Neuronal stem cell (in vitro differentiated cells): ENCODE measurements around the gene LPIN1.

Source experiments
- DNase-seq: peaks from one replicate; pipeline ENCODE4 v3.0.0-alpha.2; 2013; ENCODE audit warnings: low spot score
- H2AFZ ChIP-seq: one replicate; pipeline ENCODE4 v1.6.1; 2013; ENCODE audit warnings: mild to moderate bottlenecking, low read length, inconsistent platforms
- H2AK5ac ChIP-seq: 2 replicates; pipeline ENCODE4 v1.6.1; 2013; ENCODE audit warnings: low read depth, mild to moderate bottlenecking, inconsistent platforms, low read length, moderate library complexity, mixed read lengths
- H2BK120ac ChIP-seq: 2 replicates; pipeline ENCODE4 v1.6.1; 2013; ENCODE audit warnings: low read depth, mild to moderate bottlenecking, inconsistent platforms, low read length, moderate library complexity, mixed read lengths
- H2BK12ac ChIP-seq: one replicate; pipeline ENCODE4 v1.6.1; 2013; ENCODE audit warnings: low read length, inconsistent platforms
- H2BK15ac ChIP-seq: 2 replicates; pipeline ENCODE4 v1.6.1; 2013; ENCODE audit warnings: mild to moderate bottlenecking, low read length, inconsistent platforms, mixed read lengths
- H2BK5ac ChIP-seq: one replicate; pipeline ENCODE4 v1.6.1; 2013; ENCODE audit warnings: inconsistent platforms, mild to moderate bottlenecking, low read length, moderate library complexity
- H3K14ac ChIP-seq: one replicate; pipeline ENCODE4 v1.6.1; 2013; ENCODE audit warnings: low read length, inconsistent platforms
- H3K18ac ChIP-seq: 2 replicates; pipeline ENCODE4 v1.6.1; 2013; ENCODE audit warnings: low read length, inconsistent platforms
- H3K23ac ChIP-seq: 2 replicates; pipeline ENCODE4 v1.6.1; 2013; ENCODE audit warnings: low read depth, mild to moderate bottlenecking, mixed read lengths, low read length, inconsistent platforms; ENCODE audit not compliant: poor library complexity
- H3K27ac ChIP-seq: replicated peaks from 3 replicates; pipeline ENCODE4 v1.5.1; 2013; ENCODE audit warnings: low read length, inconsistent platforms
- H3K27me3 ChIP-seq, 3 experiments: 2 replicates each; pipeline ENCODE4 v1.6.1; 2013; ENCODE audit warnings: low read length in 3 of 3, mild to moderate bottlenecking in 2 of 3, inconsistent platforms in 1 of 3, low read depth in 1 of 3, mixed read lengths in 1 of 3, moderate library complexity in 1 of 3; ENCODE audit not compliant: control insufficient read depth in 3 of 3, insufficient read depth in 3 of 3
- H3K36me3 ChIP-seq, 2 donors: replicated peaks in 1 of 2; 2 replicates each; pipeline ENCODE4 v1.6.1; 2013; ENCODE audit warnings: low read length in 2 of 2; ENCODE audit not compliant: control insufficient read depth in 2 of 2, insufficient read depth in 2 of 2
- H3K4ac ChIP-seq: 2 replicates; pipeline ENCODE4 v1.6.1; 2013; ENCODE audit warnings: inconsistent platforms, mild to moderate bottlenecking, low read length, moderate library complexity
- H3K4me1 ChIP-seq, 2 donors: 1 replicate in 1 of 2; 2 replicates in 1 of 2; pipeline ENCODE4 v1.6.1; 2013; ENCODE audit warnings: low read length in 2 of 2, low read depth in 1 of 2; ENCODE audit not compliant: control insufficient read depth in 2 of 2, insufficient read depth in 1 of 2
- H3K4me2 ChIP-seq: one replicate; pipeline ENCODE4 v1.6.1; 2013; ENCODE audit warnings: mild to moderate bottlenecking, low read length, inconsistent platforms; ENCODE audit not compliant: insufficient read depth, poor library complexity, severe bottlenecking
- H3K4me3 ChIP-seq, 2 donors: 2 replicates each; pipeline ENCODE4 v1.5.1; 2013; ENCODE audit warnings: low read length in 2 of 2, mild to moderate bottlenecking in 2 of 2, inconsistent platforms in 1 of 2, moderate library complexity in 1 of 2
- H3K79me1 ChIP-seq: one replicate; pipeline ENCODE4 v1.6.1; 2013; ENCODE audit warnings: low read depth, mild to moderate bottlenecking, inconsistent platforms, low read length, moderate library complexity
- H3K9ac ChIP-seq: one replicate; pipeline ENCODE4 v1.6.1; 2013; ENCODE audit warnings: mild to moderate bottlenecking, low read depth, low read length, inconsistent platforms; ENCODE audit not compliant: poor library complexity
- H3K9me3 ChIP-seq, 2 donors: replicated peaks in 1 of 2; 2 replicates each; pipeline versions ENCODE3 to v1.6.1; 2013; ENCODE audit warnings: low read length in 2 of 2, mild to moderate bottlenecking in 2 of 2, inconsistent platforms in 1 of 2, low read depth in 1 of 2, mixed read lengths in 1 of 2, moderate library complexity in 1 of 2; ENCODE audit not compliant: control insufficient read depth in 2 of 2, insufficient read depth in 1 of 2
- H4K8ac ChIP-seq: one replicate; pipeline ENCODE4 v1.6.1; 2013; ENCODE audit warnings: low read depth, mild to moderate bottlenecking, inconsistent platforms, low read length, moderate library complexity
- H4K91ac ChIP-seq: one replicate; pipeline ENCODE4 v1.6.1; 2013; ENCODE audit warnings: low read length, low read depth, mild to moderate bottlenecking, inconsistent platforms; ENCODE audit not compliant: poor library complexity
- WGBS, 2 donors: extraction: QIAGEN DNeasy Blood & Tissue Kit; methylation state at CpG; one replicate each; pipeline ENCODE4 v1.1.7; 2013; ENCODE audit warnings: missing lambda C conversion rate in 2 of 2, mixed read lengths in 1 of 2; ENCODE audit not compliant: insufficient read length in 2 of 2, insufficient replicate concordance in 1 of 2; ENCODE audit errors: extremely low coverage in 2 of 2; 5-methylcytosine and 5-hydroxymethylcytosine counted together

Gene LPIN1

GRCh38 chr2:11773747-11774525 is 27.5 kb downstream of the LPIN1 start:
- no peak overlapping the region for H3K14ac ChIP-seq
- H4K8ac ChIP-seq, result no peak overlapping the region
- H2BK120ac ChIP-seq, result no peak overlapping the region
- no peak overlapping the region for H2AFZ ChIP-seq
- no peak overlapping the region for H3K4me2 ChIP-seq
- H3K4ac ChIP-seq, result no peak overlapping the region
- no peak overlapping the region for H3K4me3 ChIP-seq
- no peak overlapping the region for H3K9ac ChIP-seq
- H3K27me3 ChIP-seq, result no peaks in the 10 kb centered on the region
- H3K9me3 ChIP-seq, result peaks cover 6 to 9% of the 10 kb centered on the region in 2 donors
- H2BK12ac ChIP-seq, result no peak overlapping the region
- H2BK15ac ChIP-seq, result no peak overlapping the region
- no peak overlapping the region for H3K23ac ChIP-seq
- H3K4me1 ChIP-seq, result peaks cover under 1 to 2% of the 10 kb centered on the region in 2 donors
- no peak overlapping the region for H2AK5ac ChIP-seq
- WGBS, 2 donors, result no CpG with 5 or more reads among the region's 7 CpGs
- peaks cover 26 to 84% of the 10 kb centered on the region in 2 donors for H3K36me3 ChIP-seq
- H3K27ac ChIP-seq, result no peak overlapping the region
- no peak overlapping the region for H2BK5ac ChIP-seq
- no peak overlapping the region for H4K91ac ChIP-seq
- no peaks in the 10 kb centered on the region for H3K79me1 ChIP-seq
- no peak overlapping the region for H3K18ac ChIP-seq
- DNase-seq, result no peak

DNA sequence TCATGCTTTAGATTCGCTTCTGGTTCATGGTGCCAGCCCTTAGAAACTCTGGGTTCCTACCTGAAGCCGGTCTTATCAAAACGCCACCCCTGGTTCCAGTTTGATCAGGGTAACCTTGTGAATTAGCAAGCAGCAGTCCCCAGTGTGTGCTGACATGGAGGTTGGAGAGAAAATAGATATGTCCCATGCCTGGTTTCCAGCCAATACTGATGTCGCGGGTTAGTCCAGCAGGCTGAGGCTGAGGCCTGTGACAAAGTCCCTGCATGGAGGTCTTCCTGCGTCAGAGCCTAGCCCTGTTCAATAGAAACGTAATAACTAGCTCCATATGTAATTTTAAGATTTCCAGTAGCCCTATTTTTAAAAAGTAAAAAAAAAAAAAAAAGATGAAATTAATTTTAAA is 28.2 kb downstream of the LPIN1 start:
- Histone ChIP-seq H3K4me2 (no peak overlapping the region), H3K79me1 (no peaks in the 10 kb centered on the region), H3K4ac (no peak overlapping the region), H2BK15ac (no peak overlapping the region), H4K8ac (no peak overlapping the region), H2AFZ (no peak overlapping the region), H3K4me3 (no peak overlapping the region), H3K9ac (no peak overlapping the region), H3K9me3 (peaks cover 6 to 9% of the 10 kb centered on the region in 2 donors), H2AK5ac (no peak overlapping the region), H2BK12ac (no peak overlapping the region), H4K91ac (no peak overlapping the region), H3K4me1 (peaks cover 2 to 3% of the 10 kb centered on the region in 2 donors), H3K14ac (no peak overlapping the region), H3K27me3 (no peaks in the 10 kb centered on the region), H2BK5ac (no peak overlapping the region), H2BK120ac (no peak overlapping the region), H3K27ac (no peak overlapping the region), H3K36me3 (peaks cover 25 to 81% of the 10 kb centered on the region in 2 donors), H3K18ac (no peak overlapping the region), H3K23ac (no peak overlapping the region)
- no CpG with 5 or more reads among the region's 7 CpGs for WGBS, 2 donors
- no peak for DNase-seq

- H3K4me1 ChIP-seq, result peaks cover 2 to 3% of the 10 kb centered on the region in 2 donors
- H2BK120ac ChIP-seq, result no peak overlapping the region
- H3K4me2 ChIP-seq, result no peak overlapping the region
- no peak overlapping the region for H3K18ac ChIP-seq
- no peak overlapping the region for H3K9ac ChIP-seq
- H3K4ac ChIP-seq, result no peak overlapping the region
- no peak overlapping the region for H2AK5ac ChIP-seq
- no peak overlapping the region for H3K14ac ChIP-seq
- no peak overlapping the region for H4K8ac ChIP-seq
- H3K27me3 ChIP-seq, result no peaks in the 10 kb centered on the region
- H2AFZ ChIP-seq, result no peak overlapping the region
- H3K23ac ChIP-seq, result no peak overlapping the region
- WGBS, 2 donors, result no CpG with 5 or more reads among the region's 4 CpGs
- no peak overlapping the region for H3K4me3 ChIP-seq
- no peaks in the 10 kb centered on the region for H3K79me1 ChIP-seq
- DNase-seq, result no peak
- H2BK15ac ChIP-seq, result no peak overlapping the region
- no peak overlapping the region for H2BK12ac ChIP-seq
- peaks cover 6 to 9% of the 10 kb centered on the region in 2 donors for H3K9me3 ChIP-seq
- H3K27ac ChIP-seq, result no peak overlapping the region
- H2BK5ac ChIP-seq, result no peak overlapping the region
- H4K91ac ChIP-seq, result no peak overlapping the region
- peaks cover 28 to 79% of the 10 kb centered on the region in 2 donors for H3K36me3 ChIP-seq
Observed at GRCh38 chr2:11775384-11775783, 29.0 kb downstream of the LPIN1 start.

GRCh38 chr2:11777066-11777782 is 30.8 kb downstream of the LPIN1 start:
- Histone ChIP-seq H3K36me3 (peaks cover 29 to 79% of the 10 kb centered on the region in 2 donors), H3K4me2 (no peak overlapping the region), H3K27ac (no peak overlapping the region), H3K23ac (no peak overlapping the region), H3K18ac (peak overlapping the region; percentile 49), H4K91ac (no peak overlapping the region), H2BK5ac (no peak overlapping the region), H3K79me1 (no peaks in the 10 kb centered on the region), H2AFZ (no peak overlapping the region), H3K4ac (no peak overlapping the region), H2BK120ac (no peak overlapping the region), H3K9me3 (peaks cover under 1 to 6% of the 10 kb centered on the region in 2 donors), H3K4me3 (no peak overlapping the region), H4K8ac (no peak overlapping the region), H3K4me1 (peaks cover 2 to 3% of the 10 kb centered on the region in 2 donors), H2BK15ac (no peak overlapping the region), H3K14ac (no peak overlapping the region), H3K27me3 (no peaks in the 10 kb centered on the region), H2AK5ac (no peak overlapping the region), H2BK12ac (no peak overlapping the region), H3K9ac (no peak overlapping the region)
- no CpG with 5 or more reads among the region's 24 CpGs for WGBS, 2 donors
- no peak for DNase-seq
